NCI-H2196 (cell line): Measurements from ENCODE around the gene PLA2R1.

Source experiments
- DNase-seq: peaks from one replicate; lab custom pipeline; 2025; ENCODE audit not compliant: unreplicated experiment; lab: John Stamatoyannopoulos, UW

PLA2R1 gene

DNA sequence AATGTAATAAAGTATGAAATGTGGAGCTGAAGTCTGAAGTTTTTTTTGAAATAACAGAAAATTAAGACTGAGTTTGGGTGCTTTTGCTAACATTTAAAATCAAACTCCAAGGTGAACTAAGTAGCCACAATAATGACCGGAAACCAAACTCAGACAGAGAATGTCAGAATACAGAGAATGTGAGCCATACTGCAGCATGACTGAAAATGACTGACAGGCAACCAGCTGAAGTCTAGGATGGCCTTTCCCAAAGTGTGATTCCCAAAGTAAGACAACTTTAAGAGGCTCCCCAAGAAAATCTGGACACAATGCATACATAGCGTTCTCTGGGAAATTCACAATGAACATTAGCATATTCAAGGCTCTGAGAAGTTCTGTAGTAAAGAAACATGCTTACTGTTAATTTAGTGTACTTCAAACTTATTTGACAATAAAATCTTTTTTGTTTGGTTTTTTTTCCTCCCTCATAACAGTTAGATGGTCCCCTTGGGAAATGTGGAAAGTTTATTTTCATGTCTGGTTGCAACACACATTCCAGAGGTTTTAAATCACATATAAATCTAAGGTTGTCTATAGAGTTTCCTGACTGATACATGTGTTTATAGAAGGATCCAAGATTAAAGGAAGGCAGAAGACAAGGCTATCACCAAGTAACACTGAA lies 28.6 kb downstream of the PLA2R1 start:
- DNase-seq, result no peak

GRCh38 chr2:160029270-160029628 lies 33.2 kb downstream of the PLA2R1 start:
- no peak for DNase-seq

GRCh38 chr2:160028431-160029269 lies 33.8 kb downstream of the PLA2R1 start:
- no peak for DNase-seq

GRCh38 chr2:160022162-160022561 lies 40.3 kb downstream of the PLA2R1 start:
- no peak for DNase-seq

GRCh38 chr2:160019374-160020090 lies 42.9 kb downstream of the PLA2R1 start:
- DNase-seq, result no peak

- no peak for DNase-seq
Observed at GRCh38 chr2:160015746-160016145, 46.7 kb downstream of the PLA2R1 start.

GRCh38 chr2:160014227-160014626 lies 48.2 kb downstream of the PLA2R1 start:
- no peak for DNase-seq

GRCh38 chr2:160010361-160011145 lies 51.9 kb downstream of the PLA2R1 start:
- no peak for DNase-seq

DNA sequence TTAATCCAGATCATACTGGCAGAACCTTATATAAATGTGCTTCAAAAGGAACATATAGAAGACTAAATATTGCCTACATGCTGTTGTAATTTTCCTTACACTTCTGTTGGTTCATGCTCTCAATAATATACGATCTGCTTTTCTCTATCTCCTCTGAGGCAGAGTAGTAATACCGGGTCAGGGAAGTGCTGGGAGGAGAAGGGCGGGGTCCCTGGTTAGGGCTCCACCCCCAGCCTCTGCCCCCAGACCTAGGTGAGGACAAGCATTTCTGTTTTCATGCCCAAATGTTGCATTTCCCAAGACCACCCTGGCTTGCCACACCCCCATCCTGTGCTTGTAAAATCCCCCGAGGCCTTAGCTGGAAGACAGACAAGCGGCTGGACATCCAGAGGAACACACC lies 55.3 kb downstream of the PLA2R1 start:
- no peak for DNase-seq

GRCh38 chr2:160006475-160006874 lies 55.9 kb downstream of the PLA2R1 start:
- DNase-seq, result no peak

DNA sequence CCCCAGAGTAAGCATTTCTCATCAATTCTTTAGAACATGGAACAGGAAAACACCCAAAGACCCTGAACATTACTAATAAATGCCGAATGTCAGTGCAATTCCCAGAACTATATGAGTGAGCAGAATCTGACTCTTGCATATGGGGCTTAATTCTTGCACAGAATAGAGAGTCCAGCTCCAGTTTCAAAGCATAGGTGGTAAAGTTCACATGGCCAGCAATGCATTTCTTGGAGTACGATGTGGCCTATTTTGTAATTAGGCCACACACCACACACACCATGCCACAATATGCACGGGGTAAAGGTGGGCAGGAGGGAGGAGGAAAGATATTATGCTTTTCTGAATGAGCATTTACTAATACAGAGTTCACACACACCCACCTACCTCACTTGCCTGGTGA lies 56.5 kb downstream of the PLA2R1 start:
- DNase-seq, result no peak

DNA sequence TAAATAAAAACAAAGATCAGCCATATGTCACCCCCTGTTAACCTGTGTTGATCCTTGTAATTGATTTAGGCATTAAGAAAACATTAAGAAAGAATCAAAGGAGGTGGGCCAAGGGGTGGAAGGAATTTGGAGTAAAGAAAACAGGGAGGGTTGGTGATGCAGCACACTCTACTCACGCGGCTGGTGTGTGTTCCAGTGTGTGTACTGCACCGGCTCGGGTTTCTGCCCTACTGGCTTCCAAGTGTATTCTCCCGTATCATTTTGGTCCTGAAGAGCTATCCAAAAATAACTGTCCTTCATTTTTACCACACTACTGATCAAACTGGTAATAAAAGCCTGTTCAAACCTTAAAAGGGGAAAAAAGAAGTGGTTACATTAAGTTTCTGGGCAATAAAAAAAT lies 56.9 kb downstream of the PLA2R1 start:
- no peak for DNase-seq

GRCh38 chr2:159998961-159999360 lies 63.5 kb downstream of the PLA2R1 start:
- no peak for DNase-seq

DNA sequence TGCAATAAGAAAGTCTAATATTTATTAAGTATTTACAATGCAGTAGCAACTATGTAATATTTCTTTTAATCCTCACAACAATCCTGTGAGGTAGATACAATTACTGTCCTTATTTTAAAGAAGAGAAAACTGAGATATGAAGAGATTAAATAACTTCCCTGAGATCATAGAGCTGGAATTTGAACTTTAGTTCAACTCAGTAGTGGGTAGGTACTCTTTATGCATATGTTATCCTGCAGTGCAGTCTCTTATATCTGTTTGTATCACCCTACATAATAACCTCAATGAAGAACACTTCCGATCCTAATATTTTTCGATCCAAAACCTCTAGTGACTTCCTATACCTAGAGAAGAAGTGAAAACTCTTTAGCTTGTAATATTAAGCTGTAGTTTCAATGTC lies 64.2 kb downstream of the PLA2R1 start:
- no peak for DNase-seq

DNA sequence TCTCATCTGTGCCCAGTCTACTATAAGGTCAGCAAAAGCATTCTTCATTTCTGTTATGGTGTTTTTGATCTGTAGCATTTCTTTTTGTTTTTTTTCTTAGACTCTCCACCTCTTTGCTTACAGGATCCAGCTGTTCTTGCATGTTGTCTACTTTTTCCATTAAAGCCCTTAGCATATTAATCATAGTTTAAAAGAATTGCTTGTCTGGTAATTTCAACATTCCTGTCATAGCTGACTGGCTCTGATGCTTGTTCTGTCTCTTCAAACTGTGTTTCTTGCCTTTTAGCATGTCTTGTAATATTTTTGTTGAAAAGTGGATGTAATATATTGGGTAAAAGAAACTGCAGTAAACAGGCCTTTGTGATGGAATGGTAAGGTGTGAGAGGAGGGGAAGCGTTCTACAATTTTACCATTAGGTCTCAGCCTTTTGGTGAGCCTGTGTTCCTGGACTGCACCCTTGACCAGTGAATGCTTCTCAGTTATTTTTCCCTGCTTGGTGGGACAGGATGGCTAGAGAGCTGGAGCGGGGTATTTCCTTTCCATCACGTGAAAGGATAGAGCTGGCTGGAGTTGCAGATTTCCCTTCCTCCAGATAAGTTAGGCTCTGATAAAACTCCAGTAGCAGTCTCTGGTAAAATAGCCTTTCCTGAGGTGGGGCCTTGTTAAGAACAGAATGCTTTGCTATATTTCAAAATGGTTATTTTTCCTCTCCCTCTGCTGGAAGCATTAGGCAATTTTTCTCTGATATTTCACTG lies 65.4 kb downstream of the PLA2R1 start:
- no peak for DNase-seq

- DNase-seq, result no peak
Observed at GRCh38 chr2:159995038-159995437, 67.4 kb downstream of the PLA2R1 start.

- no peak for DNase-seq
Observed at GRCh38 chr2:159989249-159989648, 73.2 kb downstream of the PLA2R1 start.

DNA sequence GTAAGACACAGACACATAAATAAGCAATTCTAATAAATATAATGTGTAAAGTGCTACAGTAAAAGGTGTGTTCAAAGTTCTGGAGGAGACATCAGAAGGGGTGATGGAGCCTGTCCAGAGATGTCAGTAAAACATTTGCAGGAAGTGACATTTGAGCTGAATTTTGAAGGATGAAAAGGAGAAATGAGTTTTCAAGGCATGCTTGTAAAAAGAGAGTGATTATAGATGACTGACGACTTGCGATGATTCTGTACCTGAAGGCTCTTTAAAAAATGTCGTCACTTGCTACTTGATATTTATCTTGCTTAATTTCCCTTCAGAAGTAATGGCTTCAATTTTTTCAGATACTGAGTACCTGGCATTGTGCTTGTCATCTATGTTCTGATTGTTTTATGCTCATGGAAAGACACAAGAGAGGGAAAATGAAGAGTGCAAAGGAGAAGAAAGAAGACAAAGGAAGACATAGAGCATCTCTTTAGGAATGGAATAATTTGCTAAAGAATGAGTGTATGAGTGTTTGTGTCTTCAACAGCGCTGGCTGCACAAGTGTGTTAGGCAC lies 73.9 kb downstream of the PLA2R1 start:
- no peak for DNase-seq

DNA sequence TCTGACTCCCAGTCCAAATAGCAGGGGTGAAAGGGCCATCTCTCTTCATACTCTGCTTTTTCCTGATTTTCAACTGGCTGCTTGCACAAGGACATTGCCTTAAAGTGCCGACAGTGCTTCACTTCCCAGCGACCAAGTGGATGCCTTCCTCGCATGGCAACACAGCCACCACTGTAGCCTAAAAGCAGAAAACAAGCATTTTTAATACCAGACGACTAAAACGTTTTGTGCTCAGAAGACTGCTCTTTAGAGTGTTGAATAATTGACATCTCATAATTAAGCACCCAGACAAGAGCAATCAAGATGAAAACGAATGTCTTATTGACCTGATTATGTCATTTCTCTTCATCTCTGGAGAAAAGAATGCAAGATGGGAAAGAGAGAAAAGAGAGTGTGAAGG lies 75.2 kb downstream of the PLA2R1 start:
- no peak for DNase-seq

- DNase-seq, result no peak
Observed at GRCh38 chr2:159985656-159986055, 76.8 kb downstream of the PLA2R1 start.
